HUDEP-2 (cell line): Measurements from ENCODE around the gene HPCAL1.
"Not testable (repeated sequence)": the region's sequence is repeated elsewhere in the genome, so short reads cannot be mapped to it uniquely, and the experiment has no call there.

Experiments used
- DNase-seq, 76 experiments: peaks; one replicate each; lab custom pipeline; 2025; ENCODE audit not compliant: unreplicated experiment in 76 of 76; lab: John Stamatoyannopoulos, UW

Gene HPCAL1

GRCh38 chr2:10449486-10449831 lies 146.8 kb downstream of the HPCAL1 start:
- peak in 17 of 76 experiments; percentile 12 to 52 (median 28) for DNase-seq

- DNase-seq, result no peak
Observed at GRCh38 chr2:10449838-10450691, 147.4 kb downstream of the HPCAL1 start.

GRCh38 chr2:10451819-10452218 lies 149.1 kb downstream of the HPCAL1 start:
- DNase-seq, result no peak

GRCh38 chr2:10452312-10452711 lies 149.6 kb downstream of the HPCAL1 start:
- peak in 3 of 76 experiments; percentile 4 to 18 (median 17) for DNase-seq

- peak in 1 of 76 experiments; percentile 11 for DNase-seq
Observed at GRCh38 chr2:10452956-10453904, 150.5 kb downstream of the HPCAL1 start.

GRCh38 chr2:10453905-10454298 lies 151.2 kb downstream of the HPCAL1 start:
- no peak for DNase-seq

GRCh38 chr2:10454505-10454904 lies 151.8 kb downstream of the HPCAL1 start:
- DNase-seq, result no peak

- not testable (repeated sequence) for DNase-seq
Observed at GRCh38 chr2:10457195-10457594, 154.5 kb downstream of the HPCAL1 start.

- no peak for DNase-seq
Observed at GRCh38 chr2:10457846-10458598, 155.3 kb downstream of the HPCAL1 start.

GRCh38 chr2:10460366-10460796 lies 157.7 kb downstream of the HPCAL1 start:
- no peak for DNase-seq

GRCh38 chr2:10462178-10463083 lies 159.7 kb downstream of the HPCAL1 start:
- no peak for DNase-seq

- no peak for DNase-seq
Observed at GRCh38 chr2:10465910-10466309, 163.2 kb downstream of the HPCAL1 start.

GRCh38 chr2:10466801-10467200 lies 164.1 kb downstream of the HPCAL1 start:
- DNase-seq, result no peak

GRCh38 chr2:10467401-10467800 lies 164.7 kb downstream of the HPCAL1 start:
- no peak for DNase-seq

GRCh38 chr2:10469301-10469700 lies 166.6 kb downstream of the HPCAL1 start:
- no peak for DNase-seq

- no peak for DNase-seq
Observed at GRCh38 chr2:10469955-10470608, 167.4 kb downstream of the HPCAL1 start.

- peak in 1 of 76 experiments; percentile 6 for DNase-seq
Observed at GRCh38 chr2:10471046-10471571, 168.4 kb downstream of the HPCAL1 start.

- DNase-seq, result no peak
Observed at GRCh38 chr2:10471955-10472354, 169.3 kb downstream of the HPCAL1 start.
